Stimulated activated naive CD4-positive, alpha-beta T cell (primary cell): ENCODE data around the gene WDR82.
A peak's percentile ranks its signal among the peaks of the same experiment; 100 is the strongest.
"Not testable (repeated sequence)": the region's sequence is repeated elsewhere in the genome, so short reads cannot be mapped to it uniquely, and the experiment has no call there.

ENCODE experiments used
- DNase-seq, 6 experiments: peaks; one replicate each; lab custom pipeline; 2025; lab: John Stamatoyannopoulos, UW

WDR82 gene

GRCh38 chr3:52289747-52290595, 11.5 kb upstream of the WDR82 start:
- DNase-seq: no peak

DNA sequence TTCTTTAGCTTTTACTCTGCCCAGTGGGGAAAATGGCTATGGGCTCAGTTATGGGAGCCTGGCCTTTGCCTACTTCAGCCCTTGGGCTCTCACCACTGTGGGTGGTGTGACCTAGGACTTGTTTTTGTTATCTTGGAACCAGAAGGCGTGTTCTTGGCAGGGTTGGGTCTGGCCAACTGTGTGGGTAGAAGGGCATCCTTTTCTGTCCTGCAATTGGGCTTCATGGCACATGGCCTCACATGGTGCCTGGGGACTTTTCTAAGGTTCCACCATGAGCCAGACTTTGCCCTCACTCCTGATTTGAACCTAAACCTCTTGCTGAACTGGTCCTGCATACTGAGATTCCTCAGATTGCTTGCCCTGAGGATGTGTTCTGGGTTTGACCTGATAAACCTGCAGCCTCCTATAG, 10.9 kb upstream of the WDR82 start:
- DNase-seq: no peak

DNA sequence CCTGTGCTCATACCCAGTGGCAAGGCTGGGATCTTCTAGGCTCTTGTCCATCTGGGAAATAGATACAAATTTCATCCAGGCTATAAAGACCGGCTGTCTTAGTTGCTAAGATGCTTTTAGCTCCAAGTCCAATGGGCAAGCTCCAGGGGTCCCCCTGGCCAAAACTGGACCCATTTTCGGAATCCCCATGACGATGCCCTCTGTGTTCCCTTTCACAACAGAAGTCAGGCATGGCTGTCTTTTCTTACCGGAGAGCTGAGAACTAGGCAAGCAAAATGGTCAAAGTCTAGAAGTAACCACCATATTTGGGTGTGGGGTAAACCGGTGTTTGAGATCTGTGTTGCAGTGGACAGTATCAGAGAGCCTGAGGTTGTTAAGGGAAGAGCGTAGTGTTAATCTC, 10.2 kb upstream of the WDR82 start:
- DNase-seq: no peak

- DNase-seq: no peak
These were observed 8.3 kb upstream of the WDR82 start for GRCh38 chr3:52286777-52287110.

DNA sequence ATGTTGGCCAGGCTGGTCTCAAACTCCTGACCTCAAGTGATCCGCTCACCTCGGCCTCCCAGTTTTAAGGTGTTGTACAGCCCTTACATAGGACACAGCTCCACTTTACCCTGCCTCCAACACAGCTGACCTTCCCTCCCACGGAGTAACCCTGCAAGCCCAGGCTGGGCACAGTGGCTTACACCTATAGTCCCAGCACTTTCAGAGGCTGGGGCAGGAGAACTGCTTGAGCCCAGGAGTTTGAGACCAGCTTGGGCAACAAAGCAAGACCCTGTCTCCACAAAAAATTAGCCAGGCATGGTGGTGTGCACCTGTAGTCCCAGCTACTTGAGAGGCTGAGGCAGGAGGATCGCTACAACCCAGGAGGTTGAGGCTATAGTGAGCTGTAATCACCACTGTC, 5.6 kb upstream of the WDR82 start:
- not testable (repeated sequence) for DNase-seq

GRCh38 chr3:52283306-52283705, 4.9 kb upstream of the WDR82 start:
- DNase-seq: no peak

GRCh38 chr3:52281981-52282801, 3.7 kb upstream of the WDR82 start:
- peak; percentile 11 to 74 (median 48) for DNase-seq

DNA sequence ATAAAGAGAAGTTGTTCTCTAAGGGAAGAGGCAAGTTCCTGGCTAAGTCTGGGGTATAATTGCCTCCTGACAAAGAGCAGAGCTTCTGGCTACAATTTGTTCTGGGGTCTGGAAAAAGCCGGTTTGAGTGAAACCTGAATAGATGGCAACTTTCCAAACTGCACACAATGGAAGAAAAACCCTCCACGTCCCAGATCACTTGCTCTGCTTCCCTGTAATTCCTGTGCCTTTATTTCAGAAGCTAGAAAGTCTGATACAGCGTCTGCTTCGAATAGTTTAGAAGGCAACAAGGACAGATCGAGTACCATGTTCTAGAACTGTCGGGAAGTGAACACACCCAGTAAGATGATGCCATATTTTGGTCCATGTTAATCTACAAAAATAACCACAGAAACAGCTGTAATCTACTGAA, 1.6 kb upstream of the WDR82 start:
- DNase-seq: no peak

DNA sequence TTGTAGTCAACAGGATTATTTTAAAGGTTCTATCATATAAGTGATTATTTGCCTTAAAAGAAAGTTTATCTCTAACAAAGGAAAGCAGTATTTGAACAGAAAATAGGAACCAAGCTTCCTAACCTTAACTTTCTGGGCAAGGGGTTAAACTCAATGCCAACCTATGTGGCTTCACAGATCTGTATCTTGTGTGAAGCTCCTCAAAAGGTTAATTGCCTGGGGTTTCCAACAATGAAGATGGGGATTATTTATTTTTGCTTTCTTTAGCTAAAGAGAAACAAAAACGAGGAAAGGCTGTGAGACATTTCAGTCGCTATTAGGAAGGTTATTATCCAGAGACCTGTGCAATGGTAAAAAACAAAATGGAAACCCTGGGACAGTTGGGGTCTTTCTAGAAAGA, 1.1 kb upstream of the WDR82 start:
- no peak for DNase-seq

DNA sequence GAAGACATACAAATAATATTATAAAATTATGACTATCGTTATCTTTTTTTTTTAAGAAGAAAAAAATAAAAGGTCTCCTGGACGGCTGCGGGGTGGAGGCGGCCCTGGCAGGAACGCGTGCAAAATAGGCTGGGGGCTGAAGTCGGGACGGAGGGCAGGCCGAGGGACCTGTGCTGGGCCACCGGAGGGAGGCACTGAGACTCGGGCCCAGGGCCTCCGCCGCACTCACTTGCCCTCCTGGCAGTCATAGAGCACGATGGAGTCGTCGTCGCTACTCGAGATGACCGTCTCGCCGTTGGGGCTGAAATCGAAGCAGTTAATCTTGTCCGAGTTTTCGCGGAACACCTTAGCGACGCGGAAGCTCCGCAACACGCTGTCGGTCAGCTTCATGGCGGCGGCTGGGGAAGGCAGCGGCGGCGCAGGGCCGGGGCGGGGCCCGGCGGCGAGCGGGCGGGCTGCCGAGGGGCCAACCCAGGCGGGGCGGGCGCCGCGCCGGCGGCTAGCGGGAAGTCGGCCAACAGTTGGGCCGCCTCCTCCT, 408 bp downstream of the WDR82 start:
- peak in 5 of 6 experiments; percentile 53 to 93 (median 78) for DNase-seq

DNA sequence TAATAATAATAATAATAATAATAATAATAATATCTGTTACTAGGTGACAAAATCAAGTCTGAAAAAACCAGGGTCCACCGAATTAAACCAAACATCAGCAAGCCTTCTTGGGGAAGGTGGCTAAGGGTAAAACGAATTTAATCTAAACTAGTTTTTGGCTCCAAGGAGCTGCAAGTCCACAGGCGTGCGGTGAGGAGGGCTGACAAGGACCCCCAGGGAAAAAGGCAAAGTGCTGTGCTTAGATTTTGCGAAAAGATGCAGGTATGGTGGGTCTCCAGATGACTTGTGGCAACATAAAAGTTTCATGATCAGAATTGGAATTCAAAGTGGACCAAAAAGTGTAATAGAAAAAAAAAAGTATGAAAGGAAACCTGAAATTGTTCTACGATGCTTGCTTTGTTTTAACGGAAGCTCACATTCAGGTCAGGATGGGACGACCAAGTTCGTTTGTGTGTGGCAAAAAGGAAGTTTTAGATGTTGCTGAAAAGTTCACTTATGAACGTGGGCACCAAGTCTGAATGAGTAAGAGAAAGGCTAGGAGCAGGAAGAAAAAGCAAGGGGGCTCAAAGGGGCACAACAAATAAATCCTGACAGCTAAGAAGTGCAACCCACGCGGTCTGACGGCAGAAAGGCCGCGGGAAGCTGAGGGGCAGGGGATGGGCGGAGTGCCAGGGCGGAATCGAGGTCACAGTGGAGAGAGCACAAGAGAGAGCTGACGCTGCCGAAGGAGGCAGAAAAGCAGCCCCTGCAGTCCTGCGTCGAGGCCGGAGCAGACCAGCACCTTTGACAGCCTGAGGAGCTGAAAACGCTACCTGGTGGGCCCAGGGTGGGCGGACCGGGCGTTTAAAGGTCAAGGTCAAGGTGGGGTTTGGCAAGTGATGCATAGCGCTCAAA, 1.1 kb downstream of the WDR82 start:
- peak; percentile 48 to 80 (median 57) for DNase-seq

GRCh38 chr3:52274781-52275180, 3.7 kb downstream of the WDR82 start:
- DNase-seq: not testable (repeated sequence)

GRCh38 chr3:52272831-52273230, 5.6 kb downstream of the WDR82 start:
- no peak for DNase-seq

DNA sequence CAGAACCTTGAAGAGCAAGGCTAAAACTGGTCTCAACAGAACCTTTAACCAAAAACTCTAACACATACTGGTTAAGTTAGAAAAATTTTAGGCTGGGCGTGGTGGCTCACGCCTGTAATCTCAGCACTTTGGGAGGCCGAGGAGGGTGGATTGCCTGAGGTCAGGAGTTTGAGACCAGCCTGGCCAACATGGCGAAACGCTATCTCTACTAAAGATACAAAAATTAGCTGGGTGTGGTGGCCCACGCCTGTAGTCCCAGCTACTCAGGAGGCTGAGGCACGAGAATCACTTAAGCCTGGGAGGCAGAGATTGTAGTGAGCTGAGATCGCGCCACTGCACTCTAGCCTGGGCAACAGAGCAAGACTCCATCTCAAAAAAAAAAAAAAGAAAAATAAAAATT, 6.3 kb downstream of the WDR82 start:
- not testable (repeated sequence) for DNase-seq

DNA sequence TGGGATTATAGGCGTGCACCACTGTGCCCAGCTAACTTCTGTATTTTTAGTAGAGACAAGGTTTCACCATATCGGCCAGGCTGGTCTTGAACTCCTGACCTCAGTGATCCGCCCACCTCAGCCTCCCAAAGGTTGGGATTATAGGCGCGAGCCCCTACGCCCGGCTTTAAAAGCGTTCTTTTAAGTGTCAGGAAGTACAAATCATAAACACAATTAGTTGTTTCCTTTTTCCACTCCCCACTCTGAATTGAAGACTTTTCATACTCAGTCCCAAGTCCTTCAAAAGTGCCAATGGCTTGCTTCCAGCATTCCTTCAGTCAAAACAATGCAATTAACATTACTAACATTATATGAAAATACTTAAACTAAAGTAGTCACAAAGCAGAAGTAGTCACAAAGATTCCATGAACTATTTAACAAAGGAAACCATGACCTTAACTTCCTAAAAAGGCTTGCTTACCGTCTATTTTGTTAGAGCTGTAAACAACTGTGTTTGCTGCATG, 8.1 kb downstream of the WDR82 start:
- no peak for DNase-seq

DNA sequence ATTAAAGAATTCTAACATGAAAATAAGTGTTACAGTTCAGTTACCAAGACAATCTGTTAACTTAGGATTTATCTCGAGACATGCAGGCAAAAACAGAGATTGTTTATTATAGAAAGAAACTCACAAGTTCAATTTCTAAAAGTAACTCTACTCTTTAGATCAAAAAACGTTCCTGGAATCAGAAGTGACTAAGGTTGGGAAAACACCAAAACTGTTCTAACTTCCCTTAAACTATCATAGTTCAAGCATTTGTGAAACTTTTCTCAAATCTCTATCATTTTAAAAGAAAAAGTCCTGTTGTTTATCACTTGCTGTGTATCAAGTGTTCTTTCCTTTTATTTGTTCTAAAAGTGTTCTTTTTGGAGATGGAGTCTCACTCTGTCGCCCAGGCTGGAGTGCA, 8.7 kb downstream of the WDR82 start:
- DNase-seq: no peak

- DNase-seq: peak in 3 of 6 experiments; percentile 28 to 32 (median 29)
These were observed 10.4 kb downstream of the WDR82 start for GRCh38 chr3:52268036-52268435.

GRCh38 chr3:52265387-52265786, 13.1 kb downstream of the WDR82 start:
- DNase-seq: no peak

GRCh38 chr3:52262447-52262846, 16.0 kb downstream of the WDR82 start:
- DNase-seq: peak in 1 of 6 experiments; percentile 18

GRCh38 chr3:52259448-52259847, 19.0 kb downstream of the WDR82 start:
- no peak for DNase-seq

GRCh38 chr3:52259035-52259434, 19.4 kb downstream of the WDR82 start:
- DNase-seq: no peak

- DNase-seq: no peak
These were observed 20.5 kb downstream of the WDR82 start for GRCh38 chr3:52257911-52258310.
